ENCODE measurements around the gene PTPRO. TPM values are rescaled to one million over a fixed set of nuclear protein-coding genes. Genes with fewer than 3 reads are reported as not detected.

The PTPRO gene
- total and polyA plus RNA-seq, 4 donors: 0.31 to 3.3 (median 1.1) TPM

- Histone ChIP-seq H3K27me3 (ENCODE audit: control insufficient read depth in 4 of 4, insufficient read depth in 4 of 4, low read length in 3 of 4) (peaks cover 0 to 3% (median 0%) of the 10 kb centered on the region in 4 donors), H3K27ac (ENCODE audit: low read depth in 1 of 2, low read length in 2 of 2) (no peak overlapping the region), H3K9me3 (ENCODE audit: control insufficient read depth in 4 of 4, low read length in 3 of 4) (no peaks in the 10 kb centered on the region), H3K36me3 (ENCODE audit: control insufficient read depth in 4 of 4, insufficient read depth in 3 of 4, low read depth in 1 of 4, low read length in 3 of 4) (no peaks in the 10 kb centered on the region), H3K9ac (ENCODE audit: low read depth in 1 of 2, low read length in 2 of 2) (no peak overlapping the region), H3K4me3 (ENCODE audit: low read depth in 1 of 3, low read length in 3 of 3) (no peak overlapping the region), H3K4me1 (ENCODE audit: control insufficient read depth in 4 of 4, insufficient read depth in 4 of 4, low read length in 3 of 4) (no peaks in the 10 kb centered on the region)
- TF ChIP-seq SP1 (IDR thresholded peaks at IDR 0.05) (no peak), GABPA (IDR thresholded peaks at IDR 0.05 in 1 of 2, conservative IDR thresholded peaks at IDR 0.05 in 1 of 2) (no peak), ZBTB33 (IDR thresholded peaks at IDR 0.05) (no peak), NR2F2 (IDR thresholded peaks at IDR 0.05) (no peak), TAF1 (conservative IDR thresholded peaks at IDR 0.05) (no peak), MAX (IDR thresholded peaks at IDR 0.05) (no peak), JUND (IDR thresholded peaks at IDR 0.05) (no peak), HNF4A (conservative IDR thresholded peaks at IDR 0.05) (no peak), FOXA1 (IDR thresholded peaks at IDR 0.05) (no peak), EGR1 (IDR thresholded peaks at IDR 0.05; ENCODE audit: low read depth in 2 of 2) (no peak), RXRA (IDR thresholded peaks at IDR 0.05) (no peak), FOXA2 (IDR thresholded peaks at IDR 0.05) (no peak), HNF4G (IDR thresholded peaks at IDR 0.05) (no peak), YY1 (IDR thresholded peaks at IDR 0.05) (no peak), RAD21 (IDR thresholded peaks at IDR 0.05) (no peak)
- TF ChIP-seq, protein P1, sequence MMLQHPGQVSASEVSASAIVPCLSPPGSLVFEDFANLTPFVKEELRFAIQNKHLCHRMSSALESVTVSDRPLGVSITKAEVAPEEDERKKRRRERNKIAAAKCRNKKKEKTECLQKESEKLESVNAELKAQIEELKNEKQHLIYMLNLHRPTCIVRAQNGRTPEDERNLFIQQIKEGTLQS (IDR thresholded peaks at IDR 0.05): no peak
- TF ChIP-seq, protein P2, sequence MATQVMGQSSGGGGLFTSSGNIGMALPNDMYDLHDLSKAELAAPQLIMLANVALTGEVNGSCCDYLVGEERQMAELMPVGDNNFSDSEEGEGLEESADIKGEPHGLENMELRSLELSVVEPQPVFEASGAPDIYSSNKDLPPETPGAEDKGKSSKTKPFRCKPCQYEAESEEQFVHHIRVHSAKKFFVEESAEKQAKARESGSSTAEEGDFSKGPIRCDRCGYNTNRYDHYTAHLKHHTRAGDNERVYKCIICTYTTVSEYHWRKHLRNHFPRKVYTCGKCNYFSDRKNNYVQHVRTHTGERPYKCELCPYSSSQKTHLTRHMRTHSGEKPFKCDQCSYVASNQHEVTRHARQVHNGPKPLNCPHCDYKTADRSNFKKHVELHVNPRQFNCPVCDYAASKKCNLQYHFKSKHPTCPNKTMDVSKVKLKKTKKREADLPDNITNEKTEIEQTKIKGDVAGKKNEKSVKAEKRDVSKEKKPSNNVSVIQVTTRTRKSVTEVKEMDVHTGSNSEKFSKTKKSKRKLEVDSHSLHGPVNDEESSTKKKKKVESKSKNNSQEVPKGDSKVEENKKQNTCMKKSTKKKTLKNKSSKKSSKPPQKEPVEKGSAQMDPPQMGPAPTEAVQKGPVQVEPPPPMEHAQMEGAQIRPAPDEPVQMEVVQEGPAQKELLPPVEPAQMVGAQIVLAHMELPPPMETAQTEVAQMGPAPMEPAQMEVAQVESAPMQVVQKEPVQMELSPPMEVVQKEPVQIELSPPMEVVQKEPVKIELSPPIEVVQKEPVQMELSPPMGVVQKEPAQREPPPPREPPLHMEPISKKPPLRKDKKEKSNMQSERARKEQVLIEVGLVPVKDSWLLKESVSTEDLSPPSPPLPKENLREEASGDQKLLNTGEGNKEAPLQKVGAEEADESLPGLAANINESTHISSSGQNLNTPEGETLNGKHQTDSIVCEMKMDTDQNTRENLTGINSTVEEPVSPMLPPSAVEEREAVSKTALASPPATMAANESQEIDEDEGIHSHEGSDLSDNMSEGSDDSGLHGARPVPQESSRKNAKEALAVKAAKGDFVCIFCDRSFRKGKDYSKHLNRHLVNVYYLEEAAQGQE (IDR thresholded peaks at IDR 0.05): no peak
- TF ChIP-seq, protein P3, sequence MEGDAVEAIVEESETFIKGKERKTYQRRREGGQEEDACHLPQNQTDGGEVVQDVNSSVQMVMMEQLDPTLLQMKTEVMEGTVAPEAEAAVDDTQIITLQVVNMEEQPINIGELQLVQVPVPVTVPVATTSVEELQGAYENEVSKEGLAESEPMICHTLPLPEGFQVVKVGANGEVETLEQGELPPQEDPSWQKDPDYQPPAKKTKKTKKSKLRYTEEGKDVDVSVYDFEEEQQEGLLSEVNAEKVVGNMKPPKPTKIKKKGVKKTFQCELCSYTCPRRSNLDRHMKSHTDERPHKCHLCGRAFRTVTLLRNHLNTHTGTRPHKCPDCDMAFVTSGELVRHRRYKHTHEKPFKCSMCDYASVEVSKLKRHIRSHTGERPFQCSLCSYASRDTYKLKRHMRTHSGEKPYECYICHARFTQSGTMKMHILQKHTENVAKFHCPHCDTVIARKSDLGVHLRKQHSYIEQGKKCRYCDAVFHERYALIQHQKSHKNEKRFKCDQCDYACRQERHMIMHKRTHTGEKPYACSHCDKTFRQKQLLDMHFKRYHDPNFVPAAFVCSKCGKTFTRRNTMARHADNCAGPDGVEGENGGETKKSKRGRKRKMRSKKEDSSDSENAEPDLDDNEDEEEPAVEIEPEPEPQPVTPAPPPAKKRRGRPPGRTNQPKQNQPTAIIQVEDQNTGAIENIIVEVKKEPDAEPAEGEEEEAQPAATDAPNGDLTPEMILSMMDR (IDR thresholded peaks at IDR 0.05; ENCODE audit: low read depth, low read length, missing input control): no peak
- 84% methylated on average over 4 of the region's 4 CpGs for WGBS
- DNase-seq (ENCODE audit: low spot score): no peak
Observed at GRCh38 chr12:15344561-15344960, 22.3 kb downstream of the PTPRO start.

Data from liver (tissue), 9 donors.